ENCODE results near the gene THAP3.

Gene THAP3

DNA sequence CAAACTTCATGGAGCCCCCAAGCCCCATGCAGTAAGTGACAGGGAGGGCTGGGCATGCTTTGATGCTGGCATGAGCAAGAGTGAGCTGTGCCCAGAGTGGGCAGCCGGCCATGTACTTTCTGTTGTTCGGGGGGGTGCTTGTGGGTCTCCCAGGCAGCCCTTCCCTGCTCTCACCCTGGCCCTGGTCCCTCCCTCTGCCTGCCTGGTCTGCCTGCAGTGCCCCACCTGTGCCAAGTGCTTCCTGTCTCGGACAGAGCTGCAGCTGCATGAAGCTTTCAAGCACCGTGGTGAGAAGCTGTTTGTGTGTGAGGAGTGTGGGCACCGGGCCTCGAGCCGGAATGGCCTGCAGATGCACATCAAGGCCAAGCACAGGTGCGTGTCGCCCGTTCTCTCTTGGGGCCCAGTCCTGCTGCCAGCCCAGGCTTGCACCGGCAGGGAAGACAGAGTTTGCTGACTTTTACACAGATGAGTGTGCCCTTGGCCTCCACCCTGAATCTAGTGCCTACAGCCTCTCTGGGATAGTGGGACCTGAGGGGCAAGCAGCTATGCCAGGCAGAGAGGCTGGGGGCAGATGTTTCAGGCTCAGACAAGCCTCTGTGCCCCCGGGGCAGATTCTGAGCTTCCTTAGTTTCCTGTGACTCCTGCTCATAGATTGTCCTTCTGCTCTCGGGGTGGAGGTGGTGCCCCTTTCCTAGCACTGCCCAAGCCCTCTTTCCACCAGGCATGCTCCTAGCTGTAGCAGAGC, 37.2 kb upstream of the THAP3 start:
- Histone ChIP-seq H3F3A (ENCODE audit: low read depth) (no peaks in the 10 kb centered on the region), H3K4me1 (ENCODE audit: insufficient read depth, low read length, poor library complexity, severe bottlenecking) (no peaks in the 10 kb centered on the region), H3K27me3 (ENCODE audit: insufficient read depth, low read length, poor library complexity, severe bottlenecking) (no peaks in the 10 kb centered on the region)

DNA sequence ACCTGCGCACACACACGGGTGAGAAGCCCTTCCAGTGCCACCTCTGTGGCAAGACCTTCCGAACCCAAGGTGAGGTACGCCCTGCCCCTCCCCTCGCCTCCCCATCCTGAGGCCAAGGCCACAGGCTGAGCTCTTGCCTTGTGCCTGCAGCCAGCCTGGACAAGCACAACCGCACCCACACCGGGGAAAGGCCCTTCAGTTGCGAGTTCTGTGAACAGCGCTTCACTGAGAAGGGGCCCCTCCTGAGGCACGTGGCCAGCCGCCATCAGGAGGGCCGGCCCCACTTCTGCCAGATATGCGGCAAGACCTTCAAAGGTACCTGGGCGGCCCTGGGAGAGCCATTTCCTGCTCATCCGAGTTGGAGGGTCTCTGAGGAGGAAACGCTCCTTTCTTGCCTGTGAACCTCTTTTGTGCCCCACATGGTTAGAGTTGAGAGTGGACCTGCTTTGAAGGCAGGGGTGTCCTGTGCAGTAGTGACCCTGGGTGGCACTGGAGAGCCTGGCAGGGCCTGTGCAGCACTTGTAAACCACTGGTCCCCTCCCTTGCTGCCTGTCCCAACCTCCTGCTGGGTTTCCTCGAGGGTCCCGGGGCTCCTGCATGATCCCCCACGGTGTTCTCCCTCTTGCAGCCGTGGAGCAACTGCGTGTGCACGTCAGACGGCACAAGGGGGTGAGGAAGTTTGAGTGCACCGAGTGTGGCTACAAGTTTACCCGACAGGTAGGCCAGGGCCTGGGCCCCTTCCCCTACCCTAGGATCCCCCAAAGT, 36.4 kb upstream of the THAP3 start:
- peaks cover 30% of the 10 kb centered on the region; the same call in 1 of the 2 replicates for H3K36me3 ChIP-seq (ENCODE audit: insufficient read depth, low read length)
- no peaks in the 10 kb centered on the region for H3K9me2 ChIP-seq (replicated peaks; ENCODE audit: low read depth, low read length)
- no peak overlapping the region for H3K4me2 ChIP-seq (ENCODE audit: low read depth, low read length, poor library complexity, severe bottlenecking)
- no peak overlapping the region for H3K9ac ChIP-seq (ENCODE audit: low read depth, low read length, poor library complexity, severe bottlenecking)
- H3K4me3 ChIP-seq (ENCODE audit: low read length, poor library complexity, severe bottlenecking), result no peak overlapping the region
- H4K20me1 ChIP-seq (ENCODE audit: insufficient read depth, low read length, poor library complexity, severe bottlenecking), result peaks cover 3% of the 10 kb centered on the region
- no peaks in the 10 kb centered on the region for H3K27me3 ChIP-seq (ENCODE audit: insufficient read depth, low read length, poor library complexity, severe bottlenecking)
- no peaks in the 10 kb centered on the region for H3K79me2 ChIP-seq (ENCODE audit: insufficient read depth, low read length)
- H3K9me3 ChIP-seq (ENCODE audit: insufficient read depth, low read depth, low read length), result no peaks in the 10 kb centered on the region
- H3K4me1 ChIP-seq (ENCODE audit: insufficient read depth, low read length, poor library complexity, severe bottlenecking), result no peaks in the 10 kb centered on the region
- no peaks in the 10 kb centered on the region for H3F3A ChIP-seq (ENCODE audit: low read depth)
- H2AFZ ChIP-seq (ENCODE audit: low read length), result no peak overlapping the region
- TF ChIP-seq, protein P1, sequence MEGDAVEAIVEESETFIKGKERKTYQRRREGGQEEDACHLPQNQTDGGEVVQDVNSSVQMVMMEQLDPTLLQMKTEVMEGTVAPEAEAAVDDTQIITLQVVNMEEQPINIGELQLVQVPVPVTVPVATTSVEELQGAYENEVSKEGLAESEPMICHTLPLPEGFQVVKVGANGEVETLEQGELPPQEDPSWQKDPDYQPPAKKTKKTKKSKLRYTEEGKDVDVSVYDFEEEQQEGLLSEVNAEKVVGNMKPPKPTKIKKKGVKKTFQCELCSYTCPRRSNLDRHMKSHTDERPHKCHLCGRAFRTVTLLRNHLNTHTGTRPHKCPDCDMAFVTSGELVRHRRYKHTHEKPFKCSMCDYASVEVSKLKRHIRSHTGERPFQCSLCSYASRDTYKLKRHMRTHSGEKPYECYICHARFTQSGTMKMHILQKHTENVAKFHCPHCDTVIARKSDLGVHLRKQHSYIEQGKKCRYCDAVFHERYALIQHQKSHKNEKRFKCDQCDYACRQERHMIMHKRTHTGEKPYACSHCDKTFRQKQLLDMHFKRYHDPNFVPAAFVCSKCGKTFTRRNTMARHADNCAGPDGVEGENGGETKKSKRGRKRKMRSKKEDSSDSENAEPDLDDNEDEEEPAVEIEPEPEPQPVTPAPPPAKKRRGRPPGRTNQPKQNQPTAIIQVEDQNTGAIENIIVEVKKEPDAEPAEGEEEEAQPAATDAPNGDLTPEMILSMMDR (conservative IDR thresholded peaks at IDR 0.05; ENCODE audit: low read length), result no peak
- TF ChIP-seq EZH2phosphoT487 (IDR thresholded peaks at IDR 0.05; ENCODE audit: borderline replicate concordance), result no peak

More for the DNA sequence above, 37.2 kb upstream of the THAP3 start:
- Histone ChIP-seq H3K4me3 (ENCODE audit: low read length, poor library complexity, severe bottlenecking) (no peak overlapping the region), H3K79me2 (ENCODE audit: insufficient read depth, low read length) (peaks cover under 1% of the 10 kb centered on the region; the same call in 1 of the 2 replicates), H3K4me2 (ENCODE audit: low read depth, low read length, poor library complexity, severe bottlenecking) (no peak overlapping the region), H2AFZ (ENCODE audit: low read length) (no peak overlapping the region), H4K20me1 (ENCODE audit: insufficient read depth, low read length, poor library complexity, severe bottlenecking) (peaks cover 3% of the 10 kb centered on the region), H3K9ac (ENCODE audit: low read depth, low read length, poor library complexity, severe bottlenecking) (no peak overlapping the region), H3K9me2 (replicated peaks; ENCODE audit: low read depth, low read length) (no peaks in the 10 kb centered on the region), H3K9me3 (ENCODE audit: insufficient read depth, low read depth, low read length) (no peaks in the 10 kb centered on the region), H3K36me3 (ENCODE audit: insufficient read depth, low read length) (peaks cover 22% of the 10 kb centered on the region; the same call in 1 of the 2 replicates)
- TF ChIP-seq EZH2phosphoT487 (IDR thresholded peaks at IDR 0.05; ENCODE audit: borderline replicate concordance), result no peak
- TF ChIP-seq, protein P1 (conservative IDR thresholded peaks at IDR 0.05; ENCODE audit: low read length), result no peak

DNA sequence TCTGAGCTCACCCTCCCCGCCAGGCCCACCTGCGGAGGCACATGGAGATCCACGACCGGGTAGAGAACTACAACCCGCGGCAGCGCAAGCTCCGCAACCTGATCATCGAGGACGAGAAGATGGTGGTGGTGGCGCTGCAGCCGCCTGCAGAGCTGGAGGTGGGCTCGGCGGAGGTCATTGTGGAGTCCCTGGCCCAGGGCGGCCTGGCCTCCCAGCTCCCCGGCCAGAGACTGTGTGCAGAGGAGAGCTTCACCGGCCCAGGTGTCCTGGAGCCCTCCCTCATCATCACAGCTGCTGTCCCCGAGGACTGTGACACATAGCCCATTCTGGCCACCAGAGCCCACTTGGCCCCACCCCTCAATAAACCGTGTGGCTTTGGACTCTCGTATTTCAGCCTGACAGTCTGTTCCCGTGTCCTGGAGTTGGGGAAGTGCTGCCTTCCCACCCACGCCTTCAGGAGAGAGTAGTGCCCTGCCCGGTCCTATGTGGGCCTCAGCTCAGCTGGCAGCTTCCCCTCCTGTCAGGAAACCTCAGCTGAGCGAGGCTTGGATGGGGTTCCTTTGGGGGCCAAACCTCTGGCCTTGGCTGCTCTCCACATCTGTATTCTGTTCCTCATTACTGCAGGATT, 35.7 kb upstream of the THAP3 start:
- Histone ChIP-seq H3K79me2 (ENCODE audit: insufficient read depth, low read length) (no peaks in the 10 kb centered on the region), H3K27me3 (ENCODE audit: insufficient read depth, low read length, poor library complexity, severe bottlenecking) (no peaks in the 10 kb centered on the region), H3K36me3 (ENCODE audit: insufficient read depth, low read length) (peaks cover 37% of the 10 kb centered on the region; the same call in 1 of the 2 replicates), H3K9me3 (ENCODE audit: insufficient read depth, low read depth, low read length) (no peaks in the 10 kb centered on the region), H3K4me1 (ENCODE audit: insufficient read depth, low read length, poor library complexity, severe bottlenecking) (no peaks in the 10 kb centered on the region), H3F3A (ENCODE audit: low read depth) (no peaks in the 10 kb centered on the region), H2AFZ (ENCODE audit: low read length) (no peak overlapping the region), H3K4me2 (ENCODE audit: low read depth, low read length, poor library complexity, severe bottlenecking) (no peak overlapping the region), H3K4me3 (ENCODE audit: low read length, poor library complexity, severe bottlenecking) (no peak overlapping the region), H3K9ac (ENCODE audit: low read depth, low read length, poor library complexity, severe bottlenecking) (no peak overlapping the region), H3K9me2 (replicated peaks; ENCODE audit: low read depth, low read length) (no peaks in the 10 kb centered on the region), H4K20me1 (ENCODE audit: insufficient read depth, low read length, poor library complexity, severe bottlenecking) (peaks cover 3% of the 10 kb centered on the region)
- no peak for TF ChIP-seq EZH2phosphoT487 (IDR thresholded peaks at IDR 0.05; ENCODE audit: borderline replicate concordance)
- TF ChIP-seq, protein P1 (conservative IDR thresholded peaks at IDR 0.05; ENCODE audit: low read length), result no peak
